GM19328 (cell line): ENCODE results near the gene ANGPTL2.
A peak's percentile ranks its signal among the peaks of the same experiment; 100 is the strongest.
"Not testable (repeated sequence)": the region's sequence is repeated elsewhere in the genome, so short reads cannot be mapped to it uniquely, and the experiment has no call there.

Experiments used
- ATAC-seq: cut with Tn5 transposase; IDR thresholded peaks from one replicate; pipeline ENCODE4 v1.9.1; 2021; ENCODE audit warnings: mild to moderate bottlenecking, moderate library complexity; ENCODE audit not compliant: unreplicated experiment

ANGPTL2 gene, protein sequence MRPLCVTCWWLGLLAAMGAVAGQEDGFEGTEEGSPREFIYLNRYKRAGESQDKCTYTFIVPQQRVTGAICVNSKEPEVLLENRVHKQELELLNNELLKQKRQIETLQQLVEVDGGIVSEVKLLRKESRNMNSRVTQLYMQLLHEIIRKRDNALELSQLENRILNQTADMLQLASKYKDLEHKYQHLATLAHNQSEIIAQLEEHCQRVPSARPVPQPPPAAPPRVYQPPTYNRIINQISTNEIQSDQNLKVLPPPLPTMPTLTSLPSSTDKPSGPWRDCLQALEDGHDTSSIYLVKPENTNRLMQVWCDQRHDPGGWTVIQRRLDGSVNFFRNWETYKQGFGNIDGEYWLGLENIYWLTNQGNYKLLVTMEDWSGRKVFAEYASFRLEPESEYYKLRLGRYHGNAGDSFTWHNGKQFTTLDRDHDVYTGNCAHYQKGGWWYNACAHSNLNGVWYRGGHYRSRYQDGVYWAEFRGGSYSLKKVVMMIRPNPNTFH

DNA sequence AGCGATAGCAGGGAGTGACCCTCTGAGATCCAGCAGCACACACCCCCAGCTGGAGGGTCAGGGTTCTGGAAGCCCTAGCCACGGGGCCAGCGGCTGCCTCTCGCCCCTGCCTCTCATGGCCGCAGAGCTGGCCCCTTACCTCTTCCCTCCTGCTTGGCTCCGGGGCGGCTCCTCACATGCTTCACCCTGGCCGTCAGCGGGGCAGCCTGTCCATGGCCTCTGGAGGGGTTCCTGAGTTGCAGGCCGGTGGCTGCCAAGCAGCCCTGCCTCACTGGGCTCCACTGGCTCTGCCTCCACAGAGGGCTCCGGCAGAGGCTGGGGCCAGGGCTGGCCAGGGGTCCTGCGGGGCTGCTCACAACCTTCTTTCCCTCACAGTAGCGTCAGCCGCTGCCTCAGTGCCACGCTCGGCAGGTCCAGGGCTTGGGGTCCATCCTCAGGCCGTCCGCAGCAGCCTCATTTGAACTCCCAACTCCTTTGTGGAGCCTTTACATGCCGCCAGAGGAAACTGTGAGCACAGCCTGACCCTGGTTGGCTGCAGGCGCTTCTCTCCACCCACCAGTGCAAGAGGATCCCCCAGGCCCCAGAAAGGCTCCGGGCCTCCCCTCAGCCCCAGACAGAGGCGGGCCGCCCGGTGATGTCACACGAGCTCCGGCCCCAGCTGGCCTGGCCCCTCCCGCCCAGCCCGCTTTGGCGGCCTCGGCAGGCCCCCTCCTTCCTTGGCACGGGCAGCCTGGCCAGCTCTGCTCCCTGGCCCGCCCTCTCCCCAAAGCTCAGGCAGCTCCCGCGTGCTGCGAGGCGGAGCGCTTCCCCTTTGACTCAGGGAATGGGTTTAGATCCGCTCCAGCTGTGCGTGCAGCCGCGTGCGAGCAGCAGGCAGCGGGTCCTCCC, at the start of gene ANGPTL2:
TSS of gene ANGPTL2 (minus strand) at position 460 of the 888 bp plus-strand sequence. CDS start 13,904 bp downstream, outside the sequence.
- no peak for ATAC-seq

DNA sequence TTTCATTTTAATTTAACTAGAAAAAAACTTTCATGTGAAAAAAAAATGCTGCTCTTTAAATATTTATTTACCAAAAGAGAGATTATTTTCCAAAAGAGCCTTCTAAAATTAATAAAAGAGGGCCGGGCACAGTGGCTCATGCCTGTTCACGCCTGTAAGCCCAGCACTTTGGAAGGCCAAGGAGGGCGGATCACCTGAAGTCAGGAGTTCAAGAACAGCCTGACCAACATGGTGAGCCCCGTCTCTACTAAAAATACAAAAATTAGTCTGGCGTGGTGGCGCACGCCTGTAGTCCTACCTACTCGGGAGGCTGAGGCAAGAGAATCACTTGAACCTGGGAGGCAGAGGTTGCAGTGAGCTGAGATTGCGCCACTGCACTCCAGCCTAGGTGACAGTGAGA, 48.9 kb upstream of the ANGPTL2 start:
- not testable (repeated sequence) for ATAC-seq

DNA sequence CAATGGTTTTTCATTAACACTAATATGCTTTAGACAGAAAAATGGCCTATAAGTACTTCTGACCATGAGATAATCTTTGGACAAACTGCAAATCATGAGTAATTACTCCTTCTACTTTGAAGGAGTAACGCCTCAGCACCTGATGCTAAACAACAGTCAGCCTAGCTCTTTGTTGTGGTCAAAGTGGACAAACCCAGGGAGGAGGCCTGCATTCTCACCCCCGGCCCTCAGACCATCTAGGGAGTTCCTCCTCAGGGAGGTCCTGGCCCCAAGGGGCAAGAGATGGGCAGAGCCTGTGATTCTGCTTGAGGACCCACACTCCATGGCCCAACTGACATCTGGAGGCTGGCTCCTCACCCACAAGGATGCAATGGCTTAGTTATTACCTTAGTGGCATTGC, 48.2 kb upstream of the ANGPTL2 start:
- no peak for ATAC-seq

DNA sequence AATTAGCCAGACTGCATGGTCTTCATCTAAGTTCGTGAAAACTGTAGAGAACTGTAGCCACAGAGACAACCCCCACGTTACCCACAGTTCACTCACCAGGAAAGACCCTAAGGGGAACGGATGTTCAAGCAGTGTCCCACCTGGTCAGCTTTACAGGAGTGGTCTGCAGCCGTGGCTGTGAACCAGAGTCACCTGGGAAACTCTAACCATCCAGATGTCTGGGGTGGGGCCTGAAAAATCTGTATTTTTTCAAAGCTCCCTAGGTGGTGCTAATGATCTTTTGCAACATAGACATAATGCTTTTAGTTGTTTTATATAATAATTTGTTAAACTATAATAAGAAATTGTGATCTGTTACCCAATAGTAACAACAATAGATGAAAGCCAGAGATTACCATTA, 47.7 kb upstream of the ANGPTL2 start:
- no peak for ATAC-seq

DNA sequence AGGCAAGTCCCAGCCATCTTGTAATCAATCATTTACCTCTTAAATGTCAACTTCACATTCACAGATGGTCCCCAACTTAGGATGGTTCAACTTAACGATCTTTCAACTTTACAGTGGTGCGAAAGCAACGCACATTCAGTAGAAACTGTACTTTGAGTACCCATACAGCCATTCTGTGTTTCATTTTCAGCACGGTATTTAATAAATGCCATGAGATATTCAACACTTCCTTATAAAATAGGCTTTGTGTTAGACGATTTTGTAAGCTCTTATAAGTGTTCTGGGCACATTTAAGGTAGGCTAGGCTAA, 47.1 kb upstream of the ANGPTL2 start:
- no peak for ATAC-seq

DNA sequence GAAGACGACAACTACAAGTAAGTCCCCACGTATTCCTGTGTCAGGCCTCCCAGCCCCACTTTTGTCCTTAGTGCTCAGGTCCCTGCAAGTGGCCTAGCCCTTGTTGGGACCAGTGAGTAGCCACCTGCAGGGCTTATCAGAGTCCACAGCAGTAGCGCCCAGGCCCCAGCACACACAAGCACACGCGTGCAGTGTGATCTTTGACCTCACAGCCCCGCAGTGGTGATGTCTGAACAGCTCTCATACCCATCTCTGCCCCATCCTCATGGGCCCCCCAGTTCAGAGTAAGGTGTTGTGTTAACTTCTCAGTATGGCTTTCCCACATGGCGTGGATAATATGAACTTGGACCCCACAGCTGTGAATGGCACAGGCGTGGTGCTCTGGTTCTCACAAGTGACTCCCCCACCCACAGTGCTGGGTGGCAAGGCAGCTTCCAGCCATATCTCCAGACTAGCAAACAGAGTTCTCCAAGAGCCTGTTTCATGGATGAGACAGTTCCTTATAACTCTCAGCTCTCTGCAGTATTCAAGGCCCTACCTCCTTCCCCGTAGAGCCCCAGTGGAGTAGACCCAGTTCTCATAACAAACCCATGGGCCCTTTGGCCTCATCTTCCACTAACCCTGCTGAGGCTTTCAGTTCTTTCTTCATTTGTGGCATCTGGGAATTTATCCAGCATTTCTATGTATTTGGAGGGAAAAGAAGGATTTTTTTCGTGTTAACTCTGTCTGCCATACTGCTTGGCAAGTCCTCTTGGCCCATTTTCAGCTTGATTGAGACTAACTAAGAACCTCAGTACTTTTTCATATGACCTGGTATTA, 46.5 kb upstream of the ANGPTL2 start:
- no peak for ATAC-seq

DNA sequence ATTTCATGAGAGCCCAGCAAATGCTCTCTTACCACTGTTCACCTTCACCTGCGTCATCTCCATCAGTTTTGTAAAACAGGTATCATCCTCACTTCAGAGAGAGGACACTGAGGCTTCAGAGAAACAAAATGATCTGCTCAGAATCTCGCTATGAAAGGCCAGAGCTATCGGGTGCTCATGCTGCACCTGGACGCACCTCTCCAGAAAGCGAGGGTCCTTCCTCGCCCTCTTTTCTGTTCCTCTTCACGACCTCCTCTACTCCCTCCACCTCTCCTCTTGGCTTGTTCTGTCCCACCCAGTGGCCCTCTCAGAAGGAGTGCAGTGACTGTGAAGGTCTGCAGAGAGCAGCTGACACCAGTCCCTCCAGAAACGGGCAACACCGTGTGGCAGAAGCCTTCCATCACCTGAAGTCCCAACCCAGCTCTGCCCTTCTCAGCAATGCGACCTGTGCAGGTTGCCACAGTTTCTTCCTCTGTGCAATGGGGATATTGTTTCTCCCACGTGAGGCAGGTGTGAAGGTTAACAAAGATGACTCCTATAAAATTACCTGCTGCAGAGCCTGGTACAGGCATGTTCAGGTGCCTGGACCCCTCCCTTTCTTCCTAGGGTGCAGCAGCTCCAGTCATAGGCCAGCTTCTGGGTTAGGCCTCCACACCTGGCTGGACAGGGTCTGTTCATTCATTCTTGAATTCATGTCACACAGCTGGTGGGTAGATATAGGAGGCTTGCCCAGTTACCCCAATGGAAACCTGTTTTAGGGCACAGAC, 45.3 kb upstream of the ANGPTL2 start:
- no peak for ATAC-seq

DNA sequence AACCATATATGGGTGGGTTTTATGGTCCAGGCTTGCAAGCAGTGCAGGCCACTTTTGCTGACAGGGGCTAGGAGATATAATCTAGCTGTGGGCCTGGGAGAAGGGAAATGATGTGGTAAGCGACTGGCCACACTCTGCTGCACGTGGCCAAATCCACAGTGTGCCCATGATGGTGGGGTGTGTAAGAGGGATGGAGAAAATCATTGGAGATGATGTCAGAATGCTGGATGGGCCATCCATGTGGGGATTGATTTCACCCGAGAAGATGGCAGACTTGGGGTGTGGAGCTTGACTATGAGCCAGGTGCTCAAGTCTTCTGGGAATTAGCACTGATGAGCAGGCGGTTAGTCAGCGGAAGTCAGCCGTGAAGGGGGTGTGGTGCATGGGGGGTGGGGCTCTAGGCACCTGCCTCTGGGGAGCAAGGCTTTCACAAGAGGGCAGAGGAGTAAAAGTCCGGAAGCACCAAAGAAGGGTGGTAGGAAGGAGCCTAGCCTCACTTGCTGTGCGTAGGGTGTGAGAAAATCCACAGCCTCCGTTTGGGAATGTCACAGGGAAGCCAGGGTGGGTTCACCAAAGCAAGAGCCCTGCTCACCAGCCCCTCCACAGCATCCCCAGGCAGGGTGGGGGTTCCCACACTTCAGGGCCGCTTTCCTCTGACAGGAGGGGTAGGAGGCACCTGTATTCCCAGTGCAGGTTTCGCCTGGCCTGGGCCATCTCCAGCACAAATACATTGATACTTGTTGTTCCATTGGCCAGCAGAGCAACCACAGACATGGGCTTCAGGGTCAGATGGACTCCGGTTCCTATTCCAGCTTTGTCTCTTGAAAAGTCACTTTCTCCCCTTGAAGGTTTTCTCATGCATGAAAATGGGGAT, 44.5 kb upstream of the ANGPTL2 start:
- peak; percentile 65 for ATAC-seq

DNA sequence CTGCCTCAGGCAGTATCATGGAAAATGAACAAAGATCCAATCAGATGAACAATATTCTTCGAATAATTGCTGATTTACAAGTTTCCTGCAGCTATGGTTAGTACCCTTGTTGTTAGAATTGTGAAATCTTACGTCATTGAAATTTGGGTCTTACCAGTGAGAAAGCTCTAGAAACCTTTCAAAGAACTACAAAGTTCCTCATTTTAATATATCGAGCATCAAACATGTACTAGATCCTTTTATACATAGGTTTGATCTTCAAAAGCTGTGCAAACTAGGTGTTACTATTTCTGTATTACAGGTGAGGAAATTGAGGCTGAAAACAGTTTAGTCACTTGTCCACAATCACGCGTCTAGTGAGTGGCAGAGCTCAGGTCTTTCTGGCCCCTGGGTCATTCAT, 43.7 kb upstream of the ANGPTL2 start:
- no peak for ATAC-seq

DNA sequence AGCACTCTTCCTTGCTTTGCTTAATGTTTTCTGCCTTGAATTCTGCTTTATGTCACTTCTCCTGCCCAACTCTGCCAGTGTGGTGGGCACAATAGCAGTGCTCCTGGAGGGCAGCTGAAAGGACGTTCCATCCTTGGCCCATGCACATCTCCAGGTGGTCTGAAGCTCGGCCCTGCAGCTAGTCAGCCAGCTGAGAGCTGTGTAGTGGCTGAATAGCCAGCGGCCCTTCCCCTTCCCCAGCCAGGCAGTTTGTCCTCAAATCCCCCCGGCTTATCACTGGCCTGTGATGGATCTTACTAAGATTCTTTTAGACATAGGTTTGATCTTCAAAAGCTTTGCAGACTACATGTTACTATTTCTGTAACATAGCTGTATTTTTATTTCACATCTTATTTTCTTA, 42.7 kb upstream of the ANGPTL2 start:
- no peak for ATAC-seq

DNA sequence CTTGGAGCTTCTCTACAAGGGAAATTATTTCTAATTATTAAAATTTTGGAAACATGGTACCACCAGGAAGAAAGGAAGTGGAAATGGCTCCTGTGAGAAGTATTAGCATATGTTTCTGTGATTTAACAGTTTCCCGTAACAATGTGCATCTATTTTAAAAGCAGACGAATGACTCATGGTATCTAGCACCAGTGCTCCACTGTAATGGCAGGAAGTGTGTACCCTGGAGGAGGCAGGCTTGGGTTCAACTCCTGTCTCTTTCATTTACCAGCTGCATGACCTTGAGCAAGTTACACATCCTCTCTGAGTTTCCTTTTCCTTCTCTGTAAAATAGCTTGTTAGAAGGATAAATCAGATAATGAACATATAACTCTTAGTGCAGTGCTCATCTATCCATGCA, 41.0 kb upstream of the ANGPTL2 start:
- no peak for ATAC-seq

DNA sequence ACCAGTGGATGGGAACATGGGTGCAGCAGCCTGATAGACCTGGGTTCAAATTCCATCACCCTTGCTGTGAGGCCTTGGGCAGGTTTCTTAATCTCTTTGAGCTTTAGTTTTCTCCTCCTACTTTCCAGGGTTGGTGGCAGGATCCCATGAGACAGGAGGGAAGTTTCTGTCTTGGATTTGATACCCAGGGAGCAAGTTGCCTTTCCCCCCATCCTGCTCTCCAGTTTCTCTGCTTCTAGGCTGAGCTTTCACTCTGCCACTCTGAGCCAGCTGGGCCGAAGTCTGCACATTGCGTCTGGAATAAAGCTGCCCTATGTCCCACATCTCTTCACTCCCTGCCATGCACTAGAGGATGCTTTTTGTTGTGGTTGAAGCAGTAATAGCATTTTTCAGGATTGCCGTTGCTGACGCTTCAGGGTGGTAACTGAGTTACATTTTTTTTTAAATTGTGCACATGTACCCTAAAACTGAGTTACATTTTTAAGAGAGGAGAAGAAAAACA, 40.5 kb upstream of the ANGPTL2 start:
- no peak for ATAC-seq

DNA sequence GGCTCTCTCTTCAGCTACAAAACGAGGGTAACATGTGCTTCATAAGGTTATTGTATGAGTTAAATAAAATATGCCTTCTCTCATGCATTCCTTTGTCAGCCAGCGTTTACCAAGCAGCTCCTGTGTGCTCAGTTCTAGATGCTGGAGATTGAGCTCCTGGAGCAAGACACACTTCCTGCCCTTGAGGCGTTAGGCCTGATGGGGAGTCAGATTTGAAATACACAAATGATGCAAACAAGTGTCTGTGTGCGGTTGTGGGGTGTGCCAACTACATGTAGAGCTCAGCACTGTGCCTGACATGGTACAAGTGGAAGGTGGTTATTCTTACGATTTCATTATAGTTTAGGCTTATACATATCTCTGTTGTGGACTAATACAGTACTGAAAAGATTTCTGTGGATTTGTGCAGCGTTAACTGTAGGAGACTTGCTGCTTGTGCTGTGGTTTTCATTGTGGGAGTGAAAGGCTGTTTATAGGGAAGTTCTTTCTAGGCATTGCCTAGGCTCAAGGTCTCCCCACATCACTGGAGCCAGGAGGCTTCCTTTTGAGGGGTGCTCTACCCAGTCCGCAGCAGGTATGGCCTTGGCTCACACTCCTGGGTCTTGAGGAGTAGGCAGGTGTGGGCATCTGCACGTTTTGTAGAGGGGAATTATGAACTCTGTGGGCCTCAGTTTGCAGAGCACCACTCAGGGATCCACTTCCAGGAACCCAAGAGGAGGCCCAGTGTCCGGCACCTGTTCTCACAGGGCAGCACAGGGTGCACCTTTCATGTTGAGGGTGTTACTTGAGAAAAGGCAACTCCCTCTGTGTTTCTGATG, 39.8 kb upstream of the ANGPTL2 start:
- no peak for ATAC-seq

DNA sequence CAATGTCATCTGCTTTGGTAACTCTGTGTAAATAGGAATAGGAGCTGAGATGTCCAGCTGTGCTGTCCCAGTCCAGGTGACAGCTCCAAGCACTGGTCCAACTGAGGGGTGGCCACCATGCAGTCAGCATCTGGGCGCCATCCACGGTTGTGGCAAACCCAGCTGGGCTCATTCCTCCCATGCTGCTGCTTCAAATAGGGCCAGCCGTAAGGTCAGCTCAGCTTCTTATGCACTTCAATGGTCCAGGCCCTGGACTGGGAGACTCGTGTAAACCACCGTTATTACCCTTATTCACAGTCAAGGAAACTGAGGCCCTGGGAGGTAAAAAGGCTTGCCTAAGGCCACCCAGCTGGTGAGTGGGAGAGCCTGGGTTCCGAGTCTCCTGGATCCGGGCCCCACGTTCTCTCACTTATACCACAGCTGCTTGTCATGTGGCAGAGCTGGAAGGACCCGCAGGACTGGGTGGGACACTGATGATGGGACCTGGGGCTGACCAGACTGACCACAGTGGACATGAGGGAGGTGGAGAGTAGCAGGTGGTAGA, 38.7 kb upstream of the ANGPTL2 start:
- ATAC-seq = no peak

DNA sequence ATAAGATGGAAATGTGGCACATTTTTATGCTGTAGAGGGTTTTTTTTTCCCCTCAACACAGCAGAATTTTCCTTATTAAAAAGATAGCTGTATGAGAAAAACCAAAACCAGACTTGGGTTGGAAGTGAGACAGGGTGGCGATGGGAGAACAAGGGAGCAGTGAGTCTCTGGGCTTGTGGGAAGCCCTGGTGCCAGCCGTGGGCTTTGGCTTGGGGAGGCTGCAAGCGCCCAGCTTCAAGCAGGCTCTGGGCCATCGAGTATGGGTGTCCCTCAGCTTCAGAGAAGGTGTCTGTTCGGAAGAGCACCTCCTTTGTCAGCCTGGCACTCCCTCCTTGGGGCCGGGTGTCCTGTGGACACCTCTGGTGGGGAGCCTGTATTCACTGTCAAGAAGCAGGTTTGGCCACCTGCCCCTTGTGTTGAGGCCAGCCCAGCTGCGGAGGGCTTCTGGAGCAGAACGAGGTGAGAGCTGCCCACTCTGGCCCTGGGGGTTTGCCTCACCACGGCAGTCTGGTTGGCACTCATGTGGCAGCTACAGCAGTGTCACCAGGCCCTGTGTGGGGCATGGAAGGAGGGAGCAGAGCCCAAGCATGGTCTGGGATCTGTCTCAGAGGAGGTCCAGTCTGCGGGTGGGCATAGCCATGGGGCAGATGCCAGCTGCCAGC, 37.6 kb upstream of the ANGPTL2 start:
- no peak for ATAC-seq

DNA sequence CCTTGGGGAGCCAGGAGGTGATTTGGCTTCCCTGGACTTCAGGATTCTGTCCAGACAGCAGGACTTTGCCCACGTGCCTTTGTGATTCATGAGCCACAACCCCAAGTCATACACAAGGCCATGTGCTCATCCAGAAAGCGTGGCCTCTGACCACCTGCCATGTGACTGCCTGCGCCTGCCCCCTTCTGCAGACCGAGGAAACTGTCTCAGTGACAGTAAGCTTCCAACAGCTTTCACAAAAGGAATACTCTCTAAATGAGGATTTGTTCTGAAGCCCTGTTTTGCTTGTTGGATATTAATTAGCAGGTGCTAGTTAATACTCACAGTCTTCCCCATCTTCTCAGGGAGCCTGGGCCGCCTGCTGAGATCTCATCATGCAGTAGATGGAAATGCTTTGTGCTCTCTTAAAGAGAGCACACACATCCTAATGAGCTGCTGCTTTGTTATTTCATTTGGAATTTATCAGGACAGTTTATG, 36.9 kb upstream of the ANGPTL2 start:
- no peak for ATAC-seq

DNA sequence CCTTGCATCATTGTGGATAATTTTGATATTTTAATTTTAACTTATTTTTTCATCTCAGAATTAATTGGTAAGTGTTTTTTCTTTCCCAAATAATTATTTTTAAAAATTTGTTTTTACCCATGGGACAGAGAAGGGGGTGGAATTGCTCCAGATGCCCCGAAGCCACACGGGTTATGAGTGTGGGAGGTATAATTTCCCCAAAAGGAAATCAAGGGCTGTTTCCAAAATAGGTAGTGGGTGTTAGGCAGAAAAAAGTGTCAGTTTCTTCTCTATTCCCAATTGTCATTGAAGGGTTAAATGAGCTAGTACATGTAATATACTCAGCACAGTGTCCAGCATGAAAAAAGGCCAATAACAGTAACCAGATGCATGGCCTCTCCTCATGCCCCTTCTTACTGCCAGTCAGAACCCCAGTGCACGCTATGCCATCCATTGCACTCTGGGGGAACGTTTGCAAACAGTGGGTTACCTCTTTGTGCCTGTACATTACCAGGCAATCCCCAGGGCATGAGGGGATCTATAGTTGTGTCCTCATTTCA, 36.4 kb upstream of the ANGPTL2 start:
- ATAC-seq = no peak
